ENCODE data around the gene AGBL5.

AGBL5 gene

GRCh38 chr2:27079233-27080139 lies 28.0 kb downstream of the AGBL5 start:
- DNase-seq (ENCODE audit: low read depth), result no peak
- TF ChIP-seq CTCF (IDR thresholded peaks at IDR 0.05; ENCODE audit: insufficient read depth, low read depth, low read length, missing control alignments), result no peak
- H3K4me3 ChIP-seq (ENCODE audit: low read depth, low read length), result no peak overlapping the region

GRCh38 chr2:27080140-27080469 lies 28.6 kb downstream of the AGBL5 start:
- TF ChIP-seq CTCF (IDR thresholded peaks at IDR 0.05; ENCODE audit: insufficient read depth, low read depth, low read length, missing control alignments), result no peak
- H3K4me3 ChIP-seq (ENCODE audit: low read depth, low read length), result no peak overlapping the region
- DNase-seq (ENCODE audit: low read depth), result no peak

- no peak overlapping the region for H3K4me3 ChIP-seq (ENCODE audit: low read depth, low read length)
- no peak for TF ChIP-seq CTCF (IDR thresholded peaks at IDR 0.05; ENCODE audit: insufficient read depth, low read depth, low read length, missing control alignments)
- DNase-seq (ENCODE audit: low read depth), result no peak
These were observed 29.1 kb downstream of the AGBL5 start for GRCh38 chr2:27080603-27080936.

GRCh38 chr2:27081984-27082772 lies 30.7 kb downstream of the AGBL5 start:
- DNase-seq (ENCODE audit: low read depth), result no peak

GRCh38 chr2:27082773-27083409 lies 31.4 kb downstream of the AGBL5 start:
- no peak overlapping the region for H3K4me3 ChIP-seq (ENCODE audit: low read depth, low read length)
- no peak for DNase-seq (ENCODE audit: low read depth)
- TF ChIP-seq CTCF (IDR thresholded peaks at IDR 0.05; ENCODE audit: insufficient read depth, low read depth, low read length, missing control alignments), result no peak

More at GRCh38 chr2:27081984-27082772, 30.7 kb downstream of the AGBL5 start:
- H3K4me3 ChIP-seq (ENCODE audit: low read depth, low read length), result no peak overlapping the region; the same call in 1 of the 2 replicates
- TF ChIP-seq CTCF (IDR thresholded peaks at IDR 0.05; ENCODE audit: insufficient read depth, low read depth, low read length, missing control alignments), result no peak

GRCh38 chr2:27083410-27084296 lies 32.2 kb downstream of the AGBL5 start:
- no peak for TF ChIP-seq CTCF (IDR thresholded peaks at IDR 0.05; ENCODE audit: insufficient read depth, low read depth, low read length, missing control alignments)
- DNase-seq (ENCODE audit: low read depth), result no peak
- no peak overlapping the region for H3K4me3 ChIP-seq (ENCODE audit: low read depth, low read length)

Measured in GM12865 (cell line).